ENCODE data around the gene UBE3D. TPM values are rescaled to one million over a fixed set of nuclear protein-coding genes. Genes with fewer than 3 reads are reported as not detected.

UBE3D gene
- total RNA-seq, 1 donor from 2014 or later = 17.2 TPM

Small RNA genes lying within 50 kb of the gene (small RNA-seq; reads per million reads assigned to genes)
- not detected for gene LAP3P1

Other genes with a start within 250 kb of the UBE3D start
- 19.3 TPM for gene DOP1A, start 1.8 kb upstream of the UBE3D start, total RNA-seq
- 46.4 TPM for gene PGM3, start 127.4 kb upstream of the UBE3D start, total RNA-seq
- 2.6 TPM for gene RWDD2A, start 127.5 kb upstream of the UBE3D start, total RNA-seq